ENCODE results near the gene ELF1.

DNA sequence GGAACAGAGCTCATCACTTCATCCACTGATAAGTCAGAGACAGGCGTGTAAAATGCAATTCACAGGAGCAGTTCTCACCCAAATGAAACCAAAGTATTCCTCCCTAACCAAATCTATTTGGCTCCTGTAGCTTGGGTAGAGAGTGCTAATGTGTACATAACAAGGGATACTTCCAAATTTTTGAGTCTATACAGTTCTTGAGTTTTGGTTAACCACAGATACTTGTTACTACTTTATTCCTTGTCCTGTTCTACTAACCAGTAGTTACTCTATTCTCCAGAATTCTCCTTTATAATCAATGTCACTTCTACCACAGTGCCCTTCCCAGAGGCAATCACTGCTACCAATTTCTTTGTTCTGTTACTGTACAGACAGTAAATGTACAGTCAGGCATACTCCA, 57.3 kb downstream of the ELF1 start:
- no peak for TF ChIP-seq POLR2A (IDR thresholded peaks at IDR 0.05; ENCODE audit: low read depth, low read length)
- no peak for TF ChIP-seq TAF1 (IDR thresholded peaks at IDR 0.05; ENCODE audit: low read depth, low read length)
